GM21576 (cell line): ENCODE data around the gene ZNF865.

Experiments
- ATAC-seq: cut with Tn5 transposase; IDR thresholded peaks from one replicate; pipeline ENCODE4 v1.9.1; 2021; ENCODE audit warnings: mild to moderate bottlenecking, moderate library complexity; ENCODE audit not compliant: unreplicated experiment

Gene ZNF865

GRCh38 chr19:55603581-55604292, 1.7 kb upstream of the ZNF865 start:
- ATAC-seq: no peak

GRCh38 chr19:55605207-55605636, 225 bp upstream of the ZNF865 start:
- ATAC-seq: peak; percentile 68

GRCh38 chr19:55606471-55606787, 982 bp downstream of the ZNF865 start:
- no peak for ATAC-seq

- no peak for ATAC-seq
These were observed 1.4 kb downstream of the ZNF865 start for GRCh38 chr19:55606817-55607216.

- ATAC-seq: no peak
These were observed 3.9 kb downstream of the ZNF865 start for GRCh38 chr19:55609326-55609725.

GRCh38 chr19:55611300-55611982, 6.0 kb downstream of the ZNF865 start:
- no peak for ATAC-seq

GRCh38 chr19:55611983-55612645, 6.7 kb downstream of the ZNF865 start:
- ATAC-seq: no peak

- ATAC-seq: no peak
These were observed 7.9 kb downstream of the ZNF865 start for GRCh38 chr19:55613396-55613795.

- ATAC-seq: no peak
These were observed 8.7 kb downstream of the ZNF865 start for GRCh38 chr19:55613930-55614710.

- ATAC-seq: no peak
These were observed 9.5 kb downstream of the ZNF865 start for GRCh38 chr19:55614711-55615542.

GRCh38 chr19:55615543-55616394, 10.3 kb downstream of the ZNF865 start:
- ATAC-seq: no peak

GRCh38 chr19:55616395-55616875, 11.0 kb downstream of the ZNF865 start:
- no peak for ATAC-seq

GRCh38 chr19:55617426-55617825, 12.0 kb downstream of the ZNF865 start:
- no peak for ATAC-seq

- no peak for ATAC-seq
These were observed 13.0 kb downstream of the ZNF865 start for GRCh38 chr19:55618426-55618825.

- no peak for ATAC-seq
These were observed 13.8 kb downstream of the ZNF865 start for GRCh38 chr19:55619286-55619685.

- ATAC-seq: no peak
These were observed 15.2 kb downstream of the ZNF865 start for GRCh38 chr19:55620410-55621204.

GRCh38 chr19:55621205-55621672, 15.8 kb downstream of the ZNF865 start:
- ATAC-seq: no peak

GRCh38 chr19:55621673-55622231, 16.3 kb downstream of the ZNF865 start:
- ATAC-seq: no peak
